HG03196 (cell line): ENCODE results near the gene CFAP70.
"Not testable (repeated sequence)": the region's sequence is repeated elsewhere in the genome, so short reads cannot be mapped to it uniquely, and the experiment has no call there.

Source experiments
- ATAC-seq: cut with Tn5 transposase; IDR thresholded peaks from one replicate; pipeline ENCODE4 v1.9.1; 2021; ENCODE audit not compliant: unreplicated experiment

CFAP70 gene

GRCh38 chr10:73340121-73340520 is 18.5 kb downstream of the CFAP70 start:
- no peak for ATAC-seq

- ATAC-seq: no peak
Measured at GRCh38 chr10:73339436-73339835, 19.2 kb downstream of the CFAP70 start.

- ATAC-seq: no peak
Measured at GRCh38 chr10:73338801-73339368, 19.8 kb downstream of the CFAP70 start.

GRCh38 chr10:73333202-73333601 is 25.5 kb downstream of the CFAP70 start:
- ATAC-seq: no peak

- no peak for ATAC-seq
Measured at GRCh38 chr10:73332379-73332778, 26.3 kb downstream of the CFAP70 start.

- not testable (repeated sequence) for ATAC-seq
Measured at GRCh38 chr10:73328523-73328922, 30.1 kb downstream of the CFAP70 start.

- not testable (repeated sequence) for ATAC-seq
Measured at GRCh38 chr10:73325290-73325689, 33.4 kb downstream of the CFAP70 start.

GRCh38 chr10:73323582-73323981 is 35.1 kb downstream of the CFAP70 start:
- ATAC-seq: not testable (repeated sequence)

- no peak for ATAC-seq
Measured at GRCh38 chr10:73310475-73310874, 48.2 kb downstream of the CFAP70 start.

GRCh38 chr10:73307203-73307800 is 51.4 kb downstream of the CFAP70 start:
- ATAC-seq: no peak

GRCh38 chr10:73306171-73306708 is 52.4 kb downstream of the CFAP70 start:
- no peak for ATAC-seq

- ATAC-seq: no peak
Measured at GRCh38 chr10:73296946-73297345, 61.7 kb downstream of the CFAP70 start.

- no peak for ATAC-seq
Measured at GRCh38 chr10:73293461-73293860, 65.2 kb downstream of the CFAP70 start.

GRCh38 chr10:73289958-73290357 is 68.7 kb downstream of the CFAP70 start:
- ATAC-seq: no peak

GRCh38 chr10:73287441-73287840 is 71.2 kb downstream of the CFAP70 start:
- no peak for ATAC-seq

- ATAC-seq: no peak
Measured at GRCh38 chr10:73281097-73281496, 77.6 kb downstream of the CFAP70 start.

GRCh38 chr10:73264423-73264822 is 94.2 kb downstream of the CFAP70 start:
- no peak for ATAC-seq

- ATAC-seq: no peak
Measured at GRCh38 chr10:73263693-73264347, 94.8 kb downstream of the CFAP70 start.

- ATAC-seq: no peak
Measured at GRCh38 chr10:73262880-73263555, 95.6 kb downstream of the CFAP70 start.

- ATAC-seq: no peak
Measured at GRCh38 chr10:73262105-73262730, 96.4 kb downstream of the CFAP70 start.

GRCh38 chr10:73261362-73261995 is 97.2 kb downstream of the CFAP70 start:
- no peak for ATAC-seq
